Measurements from ENCODE around the gene MARCHF6. TPM values are rescaled to one million over a fixed set of nuclear protein-coding genes. Genes with fewer than 3 reads are reported as not detected.

MARCHF6 gene
- total RNA-seq, 1 experiment from 2014 or later: 117 TPM

DNA sequence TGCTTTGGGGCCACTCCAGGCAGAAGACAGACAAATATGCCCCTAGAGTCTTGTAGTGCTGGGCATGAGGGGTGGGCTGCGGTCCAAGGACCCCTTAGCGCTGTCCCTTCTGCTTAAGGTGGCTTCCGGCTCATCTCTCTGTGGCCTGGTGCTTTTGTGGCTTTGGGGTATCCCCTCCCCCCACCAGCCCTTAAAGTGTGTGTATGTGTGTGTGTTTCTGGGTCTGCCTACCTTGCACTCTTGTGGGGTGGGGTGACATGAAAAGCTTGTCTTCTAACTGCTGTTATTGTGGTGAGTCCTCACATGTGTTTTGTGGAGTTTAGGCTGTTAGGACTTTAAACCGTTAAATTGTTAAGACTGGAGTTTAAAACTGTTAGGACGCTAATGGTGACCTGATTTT lies 23.6 kb downstream of the MARCHF6 start (continued):
- TF ChIP-seq, protein P1, sequence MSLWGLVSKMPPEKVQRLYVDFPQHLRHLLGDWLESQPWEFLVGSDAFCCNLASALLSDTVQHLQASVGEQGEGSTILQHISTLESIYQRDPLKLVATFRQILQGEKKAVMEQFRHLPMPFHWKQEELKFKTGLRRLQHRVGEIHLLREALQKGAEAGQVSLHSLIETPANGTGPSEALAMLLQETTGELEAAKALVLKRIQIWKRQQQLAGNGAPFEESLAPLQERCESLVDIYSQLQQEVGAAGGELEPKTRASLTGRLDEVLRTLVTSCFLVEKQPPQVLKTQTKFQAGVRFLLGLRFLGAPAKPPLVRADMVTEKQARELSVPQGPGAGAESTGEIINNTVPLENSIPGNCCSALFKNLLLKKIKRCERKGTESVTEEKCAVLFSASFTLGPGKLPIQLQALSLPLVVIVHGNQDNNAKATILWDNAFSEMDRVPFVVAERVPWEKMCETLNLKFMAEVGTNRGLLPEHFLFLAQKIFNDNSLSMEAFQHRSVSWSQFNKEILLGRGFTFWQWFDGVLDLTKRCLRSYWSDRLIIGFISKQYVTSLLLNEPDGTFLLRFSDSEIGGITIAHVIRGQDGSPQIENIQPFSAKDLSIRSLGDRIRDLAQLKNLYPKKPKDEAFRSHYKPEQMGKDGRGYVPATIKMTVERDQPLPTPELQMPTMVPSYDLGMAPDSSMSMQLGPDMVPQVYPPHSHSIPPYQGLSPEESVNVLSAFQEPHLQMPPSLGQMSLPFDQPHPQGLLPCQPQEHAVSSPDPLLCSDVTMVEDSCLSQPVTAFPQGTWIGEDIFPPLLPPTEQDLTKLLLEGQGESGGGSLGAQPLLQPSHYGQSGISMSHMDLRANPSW (CRISPR knock-in tag; conservative IDR thresholded peaks at IDR 0.05; ENCODE audit: low read depth): no peak
- TF ChIP-seq ZNF121 (CRISPR knock-in tag; IDR thresholded peaks at IDR 0.05) (no peak), JAZF1 (CRISPR knock-in tag; IDR thresholded peaks at IDR 0.05) (no peak), HMGA2 (CRISPR knock-in tag; IDR thresholded peaks at IDR 0.05) (no peak), ZNF263 (CRISPR knock-in tag; IDR thresholded peaks at IDR 0.05; ENCODE audit: low read depth) (no peak)
- TF ChIP-seq, protein P2, sequence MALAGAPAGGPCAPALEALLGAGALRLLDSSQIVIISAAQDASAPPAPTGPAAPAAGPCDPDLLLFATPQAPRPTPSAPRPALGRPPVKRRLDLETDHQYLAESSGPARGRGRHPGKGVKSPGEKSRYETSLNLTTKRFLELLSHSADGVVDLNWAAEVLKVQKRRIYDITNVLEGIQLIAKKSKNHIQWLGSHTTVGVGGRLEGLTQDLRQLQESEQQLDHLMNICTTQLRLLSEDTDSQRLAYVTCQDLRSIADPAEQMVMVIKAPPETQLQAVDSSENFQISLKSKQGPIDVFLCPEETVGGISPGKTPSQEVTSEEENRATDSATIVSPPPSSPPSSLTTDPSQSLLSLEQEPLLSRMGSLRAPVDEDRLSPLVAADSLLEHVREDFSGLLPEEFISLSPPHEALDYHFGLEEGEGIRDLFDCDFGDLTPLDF (CRISPR knock-in tag; IDR thresholded peaks at IDR 0.05): no peak

GRCh38 chr5:10381803-10382202 lies 28.3 kb downstream of the MARCHF6 start:
- H3K36me3 Mint-ChIP-seq: peaks cover 18% of the 10 kb centered on the region
- CTCF ChIA-PET: interaction anchor here (0.6 to 1.7 kb wide), 3 partner anchors 59 to 98 kb away, joined by 3 to 8 read pairs (median 3); no protein-coding TSS in a partner anchor

More at GRCh38 chr5:10381803-10382202, 28.3 kb downstream of the MARCHF6 start:
- H3K9me3 Mint-ChIP-seq: 0 out of 2 replicates have a peak, but pooled peaks cover 3% of the 10 kb centered on the region
- H3K27me3 Mint-ChIP-seq (ENCODE audit: low read depth): no peaks in the 10 kb centered on the region
- POLR2A ChIA-PET: interaction anchor here (0.6 kb wide), 1 partner anchor 261 kb away, joined by 3 read pairs; no protein-coding TSS in a partner anchor
- H3K27ac Mint-ChIP-seq: no peak overlapping the region
- ATAC-seq: no peak
- peaks cover 7% of the 10 kb centered on the region for H3K4me1 Mint-ChIP-seq
- DNase-seq (ENCODE audit: low spot score): no peak
- no peak overlapping the region for H3K4me3 Mint-ChIP-seq
- TF ChIP-seq EMX1 (CRISPR knock-in tag; IDR thresholded peaks at IDR 0.05): no peak
- no peak for TF ChIP-seq SP1 (CRISPR knock-in tag; conservative IDR thresholded peaks at IDR 0.05)
- TF ChIP-seq MYBL2 (CRISPR knock-in tag; IDR thresholded peaks at IDR 0.05): no peak
- TF ChIP-seq ARID4B (CRISPR knock-in tag; IDR thresholded peaks at IDR 0.05; ENCODE audit: borderline replicate concordance): no peak
- TF ChIP-seq, protein P1 (CRISPR knock-in tag; conservative IDR thresholded peaks at IDR 0.05; ENCODE audit: low read depth): no peak

Measured in WTC11 (cell line).